DOHH2 (cell line): Measurements from ENCODE around the gene ODF2.

Experiments
- H3F3A ChIP-seq: fragments of 200-600 bp; sonication (generic), shearing (Covaris generic); 2 replicates; pipeline ENCODE4 v1.6.0; 2016; ENCODE audit warnings: antibody characterized with exemption, mild to moderate bottlenecking; ENCODE audit not compliant: control insufficient read depth, insufficient read depth
- H3K27ac ChIP-seq: fragments of 200-600 bp; sonication (generic); 2 replicates; pipeline ENCODE4 v1.5.1; 2014; ENCODE audit warnings: low read depth, mild to moderate bottlenecking, low read length, moderate library complexity
- H3K27me3 ChIP-seq: fragments of 200-600 bp; sonication (generic); 2 replicates; pipeline ENCODE4 v1.6.1; 2014; ENCODE audit warnings: mild to moderate bottlenecking, low read length, mixed read lengths; ENCODE audit not compliant: control insufficient read depth
- H3K36me3 ChIP-seq: fragments of 200-600 bp; sonication (generic); 2 replicates; pipeline ENCODE4 v1.6.1; 2014; ENCODE audit warnings: mild to moderate bottlenecking, low read length, moderate library complexity, mixed read lengths; ENCODE audit not compliant: control insufficient read depth
- H3K4me1 ChIP-seq: fragments of 200-600 bp; sonication (generic); 2 replicates; pipeline ENCODE4 v1.6.1; 2014; ENCODE audit warnings: mild to moderate bottlenecking, low read length, mixed read lengths; ENCODE audit not compliant: control insufficient read depth
- H3K4me2 ChIP-seq: fragments of 200-600 bp; sonication (generic); 2 replicates; pipeline ENCODE4 v1.6.0; 2014; ENCODE audit warnings: mild to moderate bottlenecking, low read length, moderate library complexity
- H3K4me3 ChIP-seq: fragments of 200-600 bp; sonication (generic); 2 replicates; pipeline ENCODE4 v1.5.1; 2014; ENCODE audit warnings: mild to moderate bottlenecking, low read length, mixed read lengths
- H3K79me2 ChIP-seq: fragments of 200-600 bp; sonication (generic); 2 replicates; pipeline ENCODE4 v1.6.1; 2014; ENCODE audit warnings: mild to moderate bottlenecking, low read length, mixed read lengths; ENCODE audit not compliant: control insufficient read depth
- H3K9me2 ChIP-seq: fragments of 200-600 bp; sonication (generic); replicated peaks from 2 replicates; pipeline ENCODE4 v1.6.1; 2014; ENCODE audit warnings: mild to moderate bottlenecking, low read length, mixed read lengths; ENCODE audit not compliant: control insufficient read depth
- H3K9me3 ChIP-seq: fragments of 200-600 bp; sonication (generic); 2 replicates; pipeline ENCODE4 v1.6.1; 2014; ENCODE audit warnings: antibody characterized with exemption, low read length, mixed read lengths; ENCODE audit not compliant: control insufficient read depth, insufficient read depth
- H4K20me1 ChIP-seq: fragments of 200-600 bp; sonication (generic); 2 replicates; pipeline ENCODE4 v1.6.0; 2014; ENCODE audit warnings: low read depth, mild to moderate bottlenecking, antibody characterized with exemption, low read length, moderate library complexity; ENCODE audit not compliant: control insufficient read depth, insufficient read depth
- EZH2phosphoT487 ChIP-seq: fragments of 200-600 bp; sonication (generic); IDR thresholded peaks from 2 replicates; pipeline ENCODE4 v1.6.1; 2017; ENCODE audit warnings: borderline replicate concordance, mild to moderate bottlenecking, antibody characterized with exemption, low read length, moderate library complexity, mixed read lengths
- TF ChIP-seq, protein P1 (sequence below): fragments of 200-600 bp; sonication (generic); IDR thresholded peaks from one replicate; pipeline ENCODE4 v1.5.1; 2014; ENCODE audit warnings: antibody characterized with exemption, mild to moderate bottlenecking, low read depth, low read length; ENCODE audit not compliant: poor library complexity, severe bottlenecking

The ODF2 gene

GRCh38 chr9:128484686-128485413 is 29.0 kb downstream of the ODF2 start:
- Histone ChIP-seq H3K36me3 (peaks cover 74% of the 10 kb centered on the region), H3K4me2 (no peak overlapping the region), H3K79me2 (no peaks in the 10 kb centered on the region), H3K27me3 (no peaks in the 10 kb centered on the region), H3K4me1 (no peaks in the 10 kb centered on the region), H3K9me3 (no peaks in the 10 kb centered on the region), H3K4me3 (no peak overlapping the region), H3K9me2 (no peaks in the 10 kb centered on the region), H3F3A (no peaks in the 10 kb centered on the region), H3K27ac (no peak overlapping the region), H4K20me1 (no peaks in the 10 kb centered on the region)
- TF ChIP-seq EZH2phosphoT487 = no peak
- TF ChIP-seq, protein P1, sequence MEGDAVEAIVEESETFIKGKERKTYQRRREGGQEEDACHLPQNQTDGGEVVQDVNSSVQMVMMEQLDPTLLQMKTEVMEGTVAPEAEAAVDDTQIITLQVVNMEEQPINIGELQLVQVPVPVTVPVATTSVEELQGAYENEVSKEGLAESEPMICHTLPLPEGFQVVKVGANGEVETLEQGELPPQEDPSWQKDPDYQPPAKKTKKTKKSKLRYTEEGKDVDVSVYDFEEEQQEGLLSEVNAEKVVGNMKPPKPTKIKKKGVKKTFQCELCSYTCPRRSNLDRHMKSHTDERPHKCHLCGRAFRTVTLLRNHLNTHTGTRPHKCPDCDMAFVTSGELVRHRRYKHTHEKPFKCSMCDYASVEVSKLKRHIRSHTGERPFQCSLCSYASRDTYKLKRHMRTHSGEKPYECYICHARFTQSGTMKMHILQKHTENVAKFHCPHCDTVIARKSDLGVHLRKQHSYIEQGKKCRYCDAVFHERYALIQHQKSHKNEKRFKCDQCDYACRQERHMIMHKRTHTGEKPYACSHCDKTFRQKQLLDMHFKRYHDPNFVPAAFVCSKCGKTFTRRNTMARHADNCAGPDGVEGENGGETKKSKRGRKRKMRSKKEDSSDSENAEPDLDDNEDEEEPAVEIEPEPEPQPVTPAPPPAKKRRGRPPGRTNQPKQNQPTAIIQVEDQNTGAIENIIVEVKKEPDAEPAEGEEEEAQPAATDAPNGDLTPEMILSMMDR = no peak

GRCh38 chr9:128485414-128485855 is 29.6 kb downstream of the ODF2 start:
- Histone ChIP-seq H3K36me3 (peaks cover 74% of the 10 kb centered on the region), H3K4me2 (no peak overlapping the region), H3K4me3 (no peak overlapping the region), H3K27ac (no peak overlapping the region), H3F3A (no peaks in the 10 kb centered on the region), H3K4me1 (no peaks in the 10 kb centered on the region), H3K9me2 (no peaks in the 10 kb centered on the region), H4K20me1 (no peaks in the 10 kb centered on the region), H3K27me3 (no peaks in the 10 kb centered on the region), H3K79me2 (no peaks in the 10 kb centered on the region), H3K9me3 (no peaks in the 10 kb centered on the region)
- TF ChIP-seq, protein P1 = no peak
- no peak for TF ChIP-seq EZH2phosphoT487

- Histone ChIP-seq H3K4me3 (no peak overlapping the region), H3K4me1 (no peaks in the 10 kb centered on the region), H3K9me3 (no peaks in the 10 kb centered on the region), H3F3A (no peaks in the 10 kb centered on the region), H3K4me2 (no peak overlapping the region), H3K27ac (no peak overlapping the region), H3K36me3 (peaks cover 74% of the 10 kb centered on the region), H3K9me2 (no peaks in the 10 kb centered on the region), H4K20me1 (no peaks in the 10 kb centered on the region), H3K79me2 (no peaks in the 10 kb centered on the region), H3K27me3 (no peaks in the 10 kb centered on the region)
- TF ChIP-seq EZH2phosphoT487 = no peak
- TF ChIP-seq, protein P1 = no peak
These were observed 30.4 kb downstream of the ODF2 start for GRCh38 chr9:128486201-128486600.
